GM19099 (cell line): ENCODE results near the gene SRRM4.

Source experiments
- POLR2A ChIP-seq: IDR thresholded peaks from 3 replicates; pipeline ENCODE4 v1.6.1; 2011; ENCODE audit warnings: low read depth; ENCODE audit not compliant: insufficient read length; ENCODE audit errors: extremely low read depth

SRRM4 gene

DNA sequence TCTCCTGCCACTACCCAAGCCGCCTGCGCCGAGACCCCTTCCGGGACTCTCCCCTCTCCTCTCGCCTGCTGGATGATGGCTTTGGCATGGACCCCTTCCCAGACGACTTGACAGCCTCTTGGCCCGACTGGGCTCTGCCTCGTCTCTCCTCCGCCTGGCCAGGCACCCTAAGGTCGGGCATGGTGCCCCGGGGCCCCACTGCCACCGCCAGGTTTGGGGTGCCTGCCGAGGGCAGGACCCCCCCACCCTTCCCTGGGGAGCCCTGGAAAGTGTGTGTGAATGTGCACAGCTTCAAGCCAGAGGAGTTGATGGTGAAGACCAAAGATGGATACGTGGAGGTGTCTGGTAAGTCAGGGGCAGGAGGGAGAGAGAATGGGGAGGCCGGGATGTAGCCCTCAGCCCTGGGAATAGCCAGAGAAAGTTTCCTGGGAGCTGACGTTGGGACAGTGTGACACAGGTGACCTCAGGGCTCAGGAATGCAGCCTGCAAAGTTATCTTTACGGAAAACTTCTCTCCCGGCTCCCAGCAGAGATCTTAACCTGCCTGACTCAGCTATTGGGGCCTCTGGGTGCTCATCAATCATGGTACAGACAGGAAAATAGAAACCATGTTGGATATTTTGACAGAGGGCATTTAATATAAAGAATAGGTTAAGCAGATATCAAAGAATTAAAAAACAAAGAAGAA is 198.1 kb downstream of the SRRM4 start:
- TF ChIP-seq POLR2A: no peak

DNA sequence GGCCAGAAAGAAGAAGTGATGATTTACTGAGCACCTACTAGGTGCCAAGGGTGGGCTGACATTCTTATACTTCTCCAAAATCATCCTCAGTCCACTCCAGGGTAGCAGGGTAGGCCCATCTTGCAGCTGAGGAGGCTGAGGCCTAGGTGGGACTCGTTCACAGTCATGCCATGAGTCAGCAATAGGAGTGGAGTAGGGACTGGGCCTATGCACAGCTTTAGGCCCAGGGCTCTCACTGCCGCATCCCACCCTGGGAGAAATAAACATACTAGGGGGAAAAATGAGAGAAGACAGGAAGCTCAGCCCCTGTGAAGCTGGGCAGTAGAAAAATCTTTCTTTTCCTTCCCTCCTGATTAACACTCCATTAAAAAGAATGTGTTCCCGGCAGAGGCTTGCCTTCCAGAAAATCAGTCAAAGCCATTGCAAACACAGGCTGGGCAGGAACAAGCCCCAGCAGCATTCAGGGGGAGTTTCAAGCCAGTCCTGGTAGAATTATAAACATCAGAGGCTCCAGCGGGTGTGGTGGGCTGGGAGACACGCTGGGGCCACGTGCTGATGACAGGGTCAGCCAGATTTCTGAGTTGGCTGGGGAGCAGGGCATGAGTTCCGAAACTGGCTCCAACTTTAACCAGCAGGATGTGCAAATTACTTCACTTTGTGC is 199.2 kb downstream of the SRRM4 start:
- TF ChIP-seq POLR2A: no peak

DNA sequence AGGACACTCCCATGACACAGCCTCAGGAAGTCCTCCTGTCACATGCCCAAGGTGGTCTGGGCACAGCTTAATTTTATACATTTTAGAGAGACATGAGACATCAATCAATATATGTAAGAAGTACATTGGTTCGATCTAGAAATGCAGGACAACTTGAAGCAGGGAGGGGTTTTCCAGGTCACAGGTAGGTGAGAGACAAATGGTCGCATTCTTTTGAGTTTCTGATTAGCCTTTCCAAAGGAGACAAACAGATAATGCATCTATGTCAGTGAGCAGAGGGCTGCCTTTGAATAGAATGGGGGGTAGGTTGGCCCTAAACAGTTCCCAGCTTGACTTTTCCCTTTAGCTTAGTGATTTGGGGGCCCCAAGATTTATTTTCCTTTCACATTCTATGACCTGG is 199.9 kb downstream of the SRRM4 start:
- no peak for TF ChIP-seq POLR2A

DNA sequence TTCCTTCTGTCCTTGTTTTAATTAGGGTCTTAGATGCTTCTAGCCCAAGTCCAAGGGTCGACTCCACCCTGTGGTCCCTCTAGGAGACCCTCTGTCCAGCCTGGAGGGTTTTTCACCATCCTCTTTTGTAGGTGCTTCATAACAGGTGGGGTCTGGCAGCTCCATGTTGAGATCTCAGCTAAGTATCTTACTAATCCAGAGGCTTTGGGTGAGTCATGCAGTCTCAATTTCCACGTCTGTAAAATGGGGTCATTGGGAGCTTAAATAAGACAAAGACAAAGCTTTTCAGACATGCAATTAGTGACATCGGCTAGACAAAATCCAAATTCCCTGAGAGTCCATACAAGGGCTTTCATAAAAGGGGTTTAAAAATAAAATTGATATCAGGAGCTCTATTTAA is 200.6 kb downstream of the SRRM4 start:
- TF ChIP-seq POLR2A: no peak

DNA sequence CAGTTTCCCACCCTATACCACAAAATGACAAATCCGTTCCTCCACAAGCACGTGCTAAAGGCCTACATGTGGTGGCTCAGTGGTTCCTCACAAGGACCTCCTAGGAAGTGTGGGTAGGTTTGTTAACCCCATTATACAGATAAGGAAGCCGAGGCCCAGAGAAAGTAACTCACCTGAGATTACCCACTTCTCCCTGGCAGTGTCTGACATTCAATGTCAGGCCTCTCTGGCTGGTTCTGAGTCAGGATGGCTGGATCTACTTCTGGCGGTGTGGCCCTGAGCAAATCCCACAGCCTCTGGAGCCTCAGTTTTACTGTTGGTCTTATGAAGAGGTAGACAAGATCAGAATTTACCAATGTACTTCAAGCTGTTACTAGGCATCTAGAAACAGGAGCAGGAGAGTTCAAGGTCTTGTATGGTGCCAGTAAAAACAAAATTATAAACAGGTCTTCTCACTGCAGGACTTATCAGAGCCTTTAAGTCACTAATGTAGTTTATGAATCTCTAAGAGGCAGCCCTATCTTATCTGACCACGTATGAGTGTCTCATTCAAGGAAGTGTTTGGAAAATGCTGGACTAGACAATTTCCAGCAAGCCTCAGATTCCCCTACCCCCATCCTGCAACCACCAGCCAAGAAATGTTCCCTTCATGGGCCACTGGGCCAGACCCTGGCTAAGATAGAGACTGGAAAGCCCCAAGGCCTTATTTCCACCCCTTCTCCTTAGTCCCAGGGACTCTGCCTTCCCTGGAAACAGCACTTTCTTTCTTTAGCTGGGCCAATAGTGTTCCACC is 201.6 kb downstream of the SRRM4 start:
- no peak for TF ChIP-seq POLR2A

GRCh38 chr12:119183942-119184695 is 202.8 kb downstream of the SRRM4 start:
- TF ChIP-seq POLR2A: no peak

DNA sequence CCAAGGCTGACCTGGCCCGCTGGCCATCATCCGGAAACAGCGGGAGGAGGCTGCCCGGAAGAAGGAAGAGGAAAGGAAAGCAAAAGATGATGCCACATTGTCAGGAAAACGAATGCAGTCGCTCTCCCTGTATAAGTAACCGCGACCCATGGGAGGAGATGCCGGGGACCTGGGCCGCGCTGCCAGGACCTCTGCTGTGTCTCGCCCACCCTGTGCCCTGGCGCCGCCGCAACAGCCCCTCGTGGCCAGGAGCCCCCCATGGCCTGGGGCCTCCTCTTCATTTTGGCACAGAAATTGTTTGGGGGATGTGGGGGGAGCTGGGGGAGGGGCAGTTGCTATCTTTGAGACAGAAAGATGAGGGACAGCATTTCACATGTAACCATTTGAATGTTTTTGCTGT is 213.9 kb downstream of the SRRM4 start:
- no peak for TF ChIP-seq POLR2A

DNA sequence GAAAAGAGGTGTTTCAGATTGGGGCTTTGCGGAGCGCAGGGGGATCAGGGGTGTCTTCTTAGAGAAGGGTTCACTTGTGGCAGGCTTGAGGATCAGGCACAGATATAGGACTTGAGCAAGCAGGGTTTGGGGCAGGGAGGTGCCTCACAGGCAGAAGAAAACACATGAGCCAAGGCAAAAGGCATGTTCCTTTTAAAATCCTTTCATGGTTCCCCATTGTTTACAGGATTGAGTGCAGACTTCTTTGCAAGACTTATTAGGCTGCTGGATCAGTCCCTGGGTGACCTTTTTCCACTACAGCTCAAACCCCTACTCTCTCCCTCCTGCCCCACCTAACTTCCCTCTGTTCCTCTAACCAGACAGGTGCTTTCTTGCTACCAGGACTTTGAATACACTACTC is 217.1 kb downstream of the SRRM4 start:
- no peak for TF ChIP-seq POLR2A

- TF ChIP-seq POLR2A: no peak
These were observed 219.3 kb downstream of the SRRM4 start for GRCh38 chr12:119200601-119201000.

DNA sequence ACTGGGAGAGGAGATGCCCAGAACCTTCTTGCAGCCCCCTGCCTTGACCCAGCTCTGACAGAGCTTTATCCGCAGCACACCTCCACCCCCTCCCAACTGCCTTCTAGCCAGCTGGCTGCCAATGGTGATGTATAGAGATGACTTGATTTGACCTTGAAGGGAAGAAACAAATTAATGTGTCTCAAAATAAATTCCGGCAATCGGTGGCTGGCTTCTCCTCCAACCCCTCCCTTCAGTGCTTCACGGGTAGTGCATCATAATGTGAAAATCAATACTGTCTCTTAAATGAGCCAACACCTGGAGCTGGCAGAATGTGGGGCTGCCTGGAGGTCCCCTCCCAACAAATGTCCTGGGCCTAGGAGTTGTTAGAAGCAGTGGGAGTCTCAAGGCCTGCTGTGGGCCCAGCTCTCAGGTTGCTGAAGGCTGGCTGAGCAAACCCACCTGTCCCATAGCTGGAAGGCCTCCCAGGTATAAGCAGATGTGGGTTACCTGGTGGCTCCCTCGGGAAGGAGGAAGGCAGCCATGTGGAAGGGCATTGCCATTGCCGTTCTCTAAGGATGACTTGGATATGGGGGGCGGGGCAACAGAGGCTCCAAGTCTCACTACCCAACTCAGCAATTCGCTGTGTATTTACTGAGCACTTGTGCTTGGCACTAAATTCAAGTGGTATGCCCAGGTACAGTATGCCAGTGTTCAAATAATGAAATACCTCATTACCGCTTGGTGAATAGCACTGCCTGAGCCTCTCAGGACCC is 220.6 kb downstream of the SRRM4 start:
- TF ChIP-seq POLR2A: no peak

- TF ChIP-seq POLR2A: no peak
These were observed 221.2 kb downstream of the SRRM4 start for GRCh38 chr12:119202544-119202943.

DNA sequence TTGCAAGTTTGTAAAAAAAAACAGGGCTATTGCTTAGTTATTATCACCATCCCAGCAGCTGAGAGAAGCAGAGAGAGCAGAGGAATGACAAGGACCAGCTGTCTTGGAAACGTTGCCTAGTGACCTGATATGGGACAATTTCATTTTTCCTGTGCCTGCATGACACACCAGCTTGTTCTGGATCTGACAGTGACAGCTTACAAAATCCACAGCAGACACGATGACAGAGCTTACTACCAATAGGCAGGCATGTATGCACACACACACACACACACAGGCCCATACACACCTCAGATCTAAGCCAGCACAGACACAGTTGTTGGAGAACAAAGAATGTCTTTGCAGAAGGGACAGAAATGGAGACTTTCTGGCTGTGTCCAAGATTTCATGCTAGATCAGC is 222.8 kb downstream of the SRRM4 start:
- TF ChIP-seq POLR2A: no peak

DNA sequence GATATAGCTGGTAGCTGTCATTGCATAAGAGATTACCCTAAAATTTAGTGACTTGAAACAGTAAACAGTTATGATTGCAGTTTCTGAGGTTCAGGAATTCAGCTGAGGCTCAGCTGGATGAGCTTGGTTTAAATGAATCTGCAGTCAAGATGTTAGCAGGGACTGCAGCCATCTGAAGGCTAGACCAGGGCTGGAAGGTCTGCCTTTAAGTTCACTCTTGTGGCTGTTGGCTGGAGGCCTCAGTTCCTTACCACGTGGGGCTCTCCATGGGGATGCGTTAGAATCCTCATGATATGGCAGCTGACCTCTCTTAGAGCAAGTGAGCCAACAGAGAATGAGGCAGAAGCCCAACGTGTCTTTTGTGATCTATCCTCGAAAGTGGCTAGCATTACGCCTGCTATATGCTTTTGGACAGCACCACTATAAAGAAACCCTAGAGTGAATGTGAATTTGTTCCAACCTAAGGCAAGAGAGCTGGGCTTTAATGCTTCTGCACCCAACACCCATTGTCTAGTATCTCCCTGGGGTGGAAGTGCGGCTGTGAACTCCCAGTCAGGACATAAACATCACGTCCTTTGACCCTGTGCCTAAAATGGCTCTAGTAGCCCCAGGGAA is 223.4 kb downstream of the SRRM4 start:
- TF ChIP-seq POLR2A: no peak

GRCh38 chr12:119206348-119207062 is 225.2 kb downstream of the SRRM4 start:
- no peak for TF ChIP-seq POLR2A

DNA sequence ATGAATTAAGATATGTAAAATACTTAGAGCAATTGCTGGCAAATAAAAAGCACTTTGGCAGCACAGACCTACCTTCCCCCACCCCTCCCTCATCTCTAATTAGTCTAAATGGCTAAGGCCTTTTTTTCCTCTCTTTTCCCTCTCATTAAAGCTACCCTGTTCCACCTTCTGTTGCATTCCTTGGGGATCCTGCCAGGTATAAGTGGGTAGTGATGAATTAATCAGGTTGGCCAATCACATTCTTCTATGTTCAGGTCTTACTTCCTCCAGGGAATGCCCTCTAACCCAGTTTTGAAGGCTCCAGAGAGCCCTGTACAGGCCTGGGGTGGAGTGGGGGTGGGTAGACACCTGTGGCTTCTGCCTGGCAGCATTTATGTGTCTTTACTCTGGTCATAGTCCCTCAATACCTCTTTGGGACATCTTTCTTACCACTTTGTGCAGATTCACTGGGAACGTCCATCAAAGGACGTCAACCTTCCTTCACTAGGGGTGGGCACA is 225.8 kb downstream of the SRRM4 start:
- TF ChIP-seq POLR2A: no peak
